Ecto neural progenitor cell (in vitro differentiated cells): Measurements from ENCODE around the gene BCAM.
"Not testable (repeated sequence)": the region's sequence is repeated elsewhere in the genome, so short reads cannot be mapped to it uniquely, and the experiment has no call there.

ENCODE experiments used
- DNase-seq: peaks from one replicate; pipeline ENCODE4 v3.0.0-alpha.2; 2018; ENCODE audit warnings: low spot score

BCAM gene

DNA sequence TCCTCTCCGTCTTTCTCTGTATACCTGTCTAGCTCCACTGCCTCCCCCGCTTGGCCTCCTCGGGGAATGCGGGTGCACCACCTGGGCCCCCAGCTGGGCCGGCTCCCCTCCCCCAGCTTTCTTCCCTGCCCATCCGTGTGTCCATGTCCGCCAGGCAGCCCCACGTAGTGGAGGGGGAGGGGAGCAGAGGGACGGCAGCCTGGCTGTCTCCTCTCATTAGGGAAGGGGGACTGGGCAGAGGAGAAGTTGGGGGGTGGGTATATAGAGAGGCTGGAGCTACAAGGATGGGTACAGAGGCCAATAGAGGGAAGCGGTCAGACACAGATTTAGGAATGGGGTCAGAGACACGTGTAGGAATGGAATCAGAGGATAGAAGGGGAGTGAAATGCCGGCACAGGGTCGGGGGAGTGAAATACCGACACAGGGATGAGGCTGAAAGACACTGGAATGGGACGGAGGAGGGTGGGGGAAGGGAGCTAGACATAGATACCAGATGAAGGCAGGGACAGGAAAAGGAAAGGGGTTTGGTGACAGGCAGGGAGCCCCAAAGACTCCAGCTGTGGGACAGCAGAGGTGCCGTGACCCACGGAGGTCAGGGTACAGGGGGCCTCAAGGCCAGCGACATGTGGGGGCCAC, 40.0 kb downstream of the BCAM start:
- DNase-seq = peak; percentile 63

DNA sequence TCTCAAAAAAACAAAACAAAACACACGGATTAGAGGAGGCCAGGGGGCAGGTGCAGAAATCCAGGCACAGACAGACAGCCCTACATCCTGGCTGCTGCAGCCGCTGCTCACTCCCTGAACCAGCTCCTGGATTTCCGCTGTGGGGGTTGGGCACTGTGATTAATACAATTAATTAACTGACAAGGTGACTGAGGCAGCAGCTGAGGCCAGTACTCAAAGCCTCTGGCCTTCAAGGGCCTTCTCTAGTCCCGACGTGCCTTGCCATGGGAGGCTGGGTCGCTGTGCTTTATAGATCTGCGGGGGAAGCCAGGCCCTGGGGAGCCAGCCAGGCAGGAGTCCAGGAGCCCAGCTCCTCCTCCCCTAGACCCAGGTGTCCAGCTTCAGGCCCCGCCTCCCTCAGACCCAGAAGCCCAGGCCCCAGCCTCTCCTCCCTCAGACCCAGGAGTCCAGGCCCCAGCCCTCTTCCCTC, 41.8 kb downstream of the BCAM start:
- DNase-seq = no peak

- DNase-seq = no peak
Observed at GRCh38 chr19:44851427-44851826, 42.5 kb downstream of the BCAM start.

DNA sequence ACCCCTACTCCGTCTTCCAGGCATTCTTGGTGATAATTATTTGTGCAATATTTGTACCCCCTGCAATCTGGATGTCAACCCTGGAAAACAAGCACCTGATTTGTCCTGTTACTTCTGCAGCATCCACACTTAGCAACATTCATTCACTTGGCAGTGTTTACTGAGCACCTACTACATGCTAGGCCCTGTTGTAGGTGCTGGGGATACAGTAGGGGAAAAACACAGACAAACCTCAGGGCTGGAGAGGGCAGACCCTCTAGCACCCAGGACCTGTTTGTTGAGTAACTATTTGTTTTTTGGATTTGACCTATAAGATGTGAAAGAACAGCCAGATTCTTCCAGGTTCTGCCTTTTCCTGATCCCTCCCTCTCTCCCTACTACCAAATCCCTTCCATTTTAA, 46.7 kb downstream of the BCAM start:
- DNase-seq = no peak

DNA sequence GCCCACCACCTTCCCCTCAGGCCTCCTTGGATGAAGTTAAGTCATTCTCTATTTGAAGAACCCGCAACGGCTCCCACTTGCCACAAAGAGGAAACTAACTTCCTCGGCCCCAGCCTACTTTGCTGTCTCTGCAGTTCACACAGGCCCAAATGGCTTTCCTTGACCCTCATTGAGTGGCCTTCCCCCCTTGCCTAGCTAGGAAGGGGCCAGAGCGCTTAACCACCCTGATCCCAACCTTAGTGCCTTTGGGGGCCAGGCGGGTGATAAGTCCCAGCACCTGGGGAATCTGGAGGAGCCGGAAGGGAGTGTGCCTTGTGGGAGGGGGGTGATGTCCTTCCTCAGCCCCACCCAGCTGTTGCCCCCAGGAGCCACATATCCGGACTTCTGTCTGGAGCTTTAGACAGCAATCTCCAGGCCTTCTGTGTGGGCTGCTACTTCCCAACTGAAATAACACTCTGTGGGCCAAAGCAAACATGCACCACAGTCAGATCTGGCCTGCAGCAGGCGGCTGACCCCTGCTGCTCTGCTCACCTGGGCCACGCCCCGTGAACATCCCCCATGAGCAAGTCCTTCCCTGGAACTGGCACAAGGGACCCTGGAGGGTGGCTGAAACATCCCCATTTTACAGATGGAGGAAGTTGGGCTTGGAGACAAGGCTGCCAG, 47.6 kb downstream of the BCAM start:
- no peak for DNase-seq

- DNase-seq = no peak
Observed at GRCh38 chr19:44857837-44858236, 48.9 kb downstream of the BCAM start.

DNA sequence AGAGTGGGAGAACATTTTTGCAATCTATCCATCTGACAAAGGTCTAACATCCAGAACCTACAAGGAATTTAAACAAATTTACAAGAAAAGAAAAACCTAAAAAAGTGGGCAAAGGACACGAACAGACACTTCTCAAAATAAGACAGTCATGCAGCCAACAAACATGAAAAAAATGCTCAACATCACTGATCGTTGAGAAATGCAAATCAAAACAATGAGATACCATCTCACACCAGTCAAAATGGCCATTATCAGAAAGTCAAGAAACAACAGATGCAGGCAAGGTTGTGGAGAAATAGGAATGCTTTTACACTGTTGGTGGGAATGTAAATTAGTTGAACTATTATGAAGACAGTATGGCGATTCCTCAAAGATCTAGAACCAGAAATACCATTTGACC, 52.7 kb downstream of the BCAM start:
- DNase-seq = not testable (repeated sequence)

GRCh38 chr19:44863990-44864389, 55.1 kb downstream of the BCAM start:
- no peak for DNase-seq

DNA sequence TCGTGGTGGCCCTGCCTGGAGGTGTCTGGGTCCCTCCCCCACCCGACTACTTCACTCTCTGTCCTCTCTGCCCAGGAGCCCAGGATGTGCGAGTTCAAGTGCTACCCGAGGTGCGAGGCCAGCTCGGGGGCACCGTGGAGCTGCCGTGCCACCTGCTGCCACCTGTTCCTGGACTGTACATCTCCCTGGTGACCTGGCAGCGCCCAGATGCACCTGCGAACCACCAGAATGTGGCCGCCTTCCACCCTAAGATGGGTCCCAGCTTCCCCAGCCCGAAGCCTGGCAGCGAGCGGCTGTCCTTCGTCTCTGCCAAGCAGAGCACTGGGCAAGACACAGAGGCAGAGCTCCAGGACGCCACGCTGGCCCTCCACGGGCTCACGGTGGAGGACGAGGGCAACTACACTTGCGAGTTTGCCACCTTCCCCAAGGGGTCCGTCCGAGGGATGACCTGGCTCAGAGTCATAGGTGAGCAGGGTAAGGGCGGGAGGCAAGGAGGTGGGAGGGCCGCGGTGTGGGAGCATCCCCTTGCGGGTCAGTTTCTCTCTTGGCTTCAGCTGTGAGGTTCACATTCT, 56.4 kb downstream of the BCAM start:
- no peak for DNase-seq

GRCh38 chr19:44866664-44867063, 57.8 kb downstream of the BCAM start:
- no peak for DNase-seq

- DNase-seq = no peak
Observed at GRCh38 chr19:44867578-44867977, 58.7 kb downstream of the BCAM start.

- DNase-seq = no peak
Observed at GRCh38 chr19:44869733-44870470, 61.0 kb downstream of the BCAM start.
